ENCODE results near the gene CEP104. TPM values are rescaled to one million over a fixed set of nuclear protein-coding genes. Genes with fewer than 3 reads are reported as not detected.

Gene CEP104
- total and polyA plus RNA-seq, 9 of the 15 experiments (the other 6 are each of a cell fraction or from before 2014, with no cell fraction given): 11.2 to 63.4 (median 42.6) TPM

- intact Hi-C loops (cut with micrococcal nuclease): loop anchor here (1.0 kb wide), 2 partner anchors 13 to 30 kb away; partner anchors contain the start of genes C1orf174, CEP104 and DFFB
- peak; percentile 100 for ATAC-seq
- in situ Hi-C loops (cut with MboI): no loop called here
- Histone ChIP-seq H3K9me3 (replicated peaks; ENCODE audit: control insufficient read depth, insufficient read depth, low read depth, low read length) (peaks cover 2% of the 10 kb centered on the region; the same call in 1 of the 2 replicates), H3K27ac (ENCODE audit: extremely low read depth, low read depth, low read length) (no peak overlapping the region), H3K9me1 (ENCODE audit: control insufficient read depth, insufficient read depth, low read length) (no peaks in the 10 kb centered on the region), H4K20me1 (replicated peaks; ENCODE audit: control insufficient read depth, insufficient read depth, low read length) (no peaks in the 10 kb centered on the region), H3K4me2 (ENCODE audit: insufficient read depth, low read length) (peak overlapping the region; percentile 46), H2AFZ (ENCODE audit: low read depth, low read length) (peak overlapping the region; percentile 47; the same call in 1 of the 2 replicates), H3K4me3 (no peak overlapping the region), H3K4me1 (replicated peaks in 1 of 2; ENCODE audit: control insufficient read depth in 2 of 2, insufficient read depth in 2 of 2, low read length in 2 of 2) (peaks cover 17 to 32% of the 10 kb centered on the region in 2 experiments; a peak in 4 of 5 replicates), H3K9ac (ENCODE audit: insufficient read depth in 1 of 2, low read depth in 2 of 2, low read length in 2 of 2) (peak overlapping the region in 1 of 2 experiments; percentile 81; a peak in 2 of 4 replicates), H3K36me3 (ENCODE audit: control insufficient read depth, insufficient read depth, low read length) (peaks cover 50% of the 10 kb centered on the region), H3K27me3 (ENCODE audit: control insufficient read depth in 2 of 2, insufficient read depth in 2 of 2, low read length in 2 of 2) (no peaks in the 10 kb centered on the region), H3K79me2 (ENCODE audit: control insufficient read depth, insufficient read depth, low read length) (no peaks in the 10 kb centered on the region)
- peak; percentile 99 for FAIRE-seq
- WGBS (ENCODE audit: insufficient coverage, low coverage, missing lambda C conversion rate): 22% methylated on average over 18 of the region's 18 CpGs
- ChIA-PET POLR2A (interaction anchor here (0.6 to 1.5 kb wide), 9 partner anchors 11 to 224 kb away, joined by 3 to 5 read pairs (median 3); no protein-coding TSS in a partner anchor), CTCF (ENCODE audit: low intra/inter-chr PET ratio) (interaction anchor here (2.0 kb wide), 1 partner anchor 12 kb away, joined by 6 read pairs; the partner anchor contains the start of genes CEP104 and DFFB)
- BruUV-seq (replicated peaks): no TSS peak
- peak; percentile 81 to 93 (median 86) for DNase-seq (ENCODE audit: extremely low read depth in 1 of 4, low spot score in 3 of 4)
- TF ChIP-seq ZNF609 (CRISPR knock-in tag; IDR thresholded peaks at IDR 0.05; ENCODE audit: borderline replicate concordance): no peak
- TF ChIP-seq ELK1 (CRISPR knock-in tag; IDR thresholded peaks at IDR 0.05): no peak
- no peak for TF ChIP-seq ARID3A (IDR thresholded peaks at IDR 0.05; ENCODE audit: borderline replicate concordance, low read depth, low read length)
- no peak for TF ChIP-seq BDP1 (IDR thresholded peaks at IDR 0.05; ENCODE audit: insufficient read depth, insufficient read length)
- no peak for TF ChIP-seq STAG1 (CRISPR knock-in tag; IDR thresholded peaks at IDR 0.05; ENCODE audit: borderline replicate concordance)
- no peak for TF ChIP-seq SREBF1 (IDR thresholded peaks at IDR 0.05; ENCODE audit: borderline replicate concordance, low read depth, low read length)
- no peak for TF ChIP-seq MXD1 (CRISPR knock-in tag; IDR thresholded peaks at IDR 0.05; ENCODE audit: borderline replicate concordance, poor library complexity, severe bottlenecking)
- no peak for TF ChIP-seq HES1 (IDR thresholded peaks at IDR 0.05; ENCODE audit: low read depth)
- TF ChIP-seq ZFP30 (CRISPR knock-in tag; IDR thresholded peaks at IDR 0.05; ENCODE audit: borderline replicate concordance): no peak
- no peak for TF ChIP-seq CHD4 (IDR thresholded peaks at IDR 0.05; ENCODE audit: insufficient read depth, insufficient replicate concordance, low read depth, low read length, poor library complexity, severe bottlenecking)
- TF ChIP-seq HDAC8 (tag; IDR thresholded peaks at IDR 0.05): no peak
Measured at GRCh38 chr1:3869751-3870301, 12.8 kb upstream of the CEP104 start.
